GM12873 (cell line): ENCODE measurements around the gene PPAN.

Experiments
- TF ChIP-seq, protein P1 (sequence below): IDR thresholded peaks from 2 replicates; pipeline ENCODE4 v1.5.1; 2012; ENCODE audit warnings: low read depth, mild to moderate bottlenecking, moderate library complexity, low read length, control low read depth; ENCODE audit not compliant: insufficient read depth; ENCODE audit errors: missing control alignments

Gene PPAN

GRCh38 chr19:10106100-10106936, at the start of gene PPAN:
TSS of gene PPAN (plus strand) at chr19:10106362. CDS start at chr19:10106395, 33 bp downstream.
- TF ChIP-seq, protein P1, sequence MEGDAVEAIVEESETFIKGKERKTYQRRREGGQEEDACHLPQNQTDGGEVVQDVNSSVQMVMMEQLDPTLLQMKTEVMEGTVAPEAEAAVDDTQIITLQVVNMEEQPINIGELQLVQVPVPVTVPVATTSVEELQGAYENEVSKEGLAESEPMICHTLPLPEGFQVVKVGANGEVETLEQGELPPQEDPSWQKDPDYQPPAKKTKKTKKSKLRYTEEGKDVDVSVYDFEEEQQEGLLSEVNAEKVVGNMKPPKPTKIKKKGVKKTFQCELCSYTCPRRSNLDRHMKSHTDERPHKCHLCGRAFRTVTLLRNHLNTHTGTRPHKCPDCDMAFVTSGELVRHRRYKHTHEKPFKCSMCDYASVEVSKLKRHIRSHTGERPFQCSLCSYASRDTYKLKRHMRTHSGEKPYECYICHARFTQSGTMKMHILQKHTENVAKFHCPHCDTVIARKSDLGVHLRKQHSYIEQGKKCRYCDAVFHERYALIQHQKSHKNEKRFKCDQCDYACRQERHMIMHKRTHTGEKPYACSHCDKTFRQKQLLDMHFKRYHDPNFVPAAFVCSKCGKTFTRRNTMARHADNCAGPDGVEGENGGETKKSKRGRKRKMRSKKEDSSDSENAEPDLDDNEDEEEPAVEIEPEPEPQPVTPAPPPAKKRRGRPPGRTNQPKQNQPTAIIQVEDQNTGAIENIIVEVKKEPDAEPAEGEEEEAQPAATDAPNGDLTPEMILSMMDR, result no peak

DNA sequence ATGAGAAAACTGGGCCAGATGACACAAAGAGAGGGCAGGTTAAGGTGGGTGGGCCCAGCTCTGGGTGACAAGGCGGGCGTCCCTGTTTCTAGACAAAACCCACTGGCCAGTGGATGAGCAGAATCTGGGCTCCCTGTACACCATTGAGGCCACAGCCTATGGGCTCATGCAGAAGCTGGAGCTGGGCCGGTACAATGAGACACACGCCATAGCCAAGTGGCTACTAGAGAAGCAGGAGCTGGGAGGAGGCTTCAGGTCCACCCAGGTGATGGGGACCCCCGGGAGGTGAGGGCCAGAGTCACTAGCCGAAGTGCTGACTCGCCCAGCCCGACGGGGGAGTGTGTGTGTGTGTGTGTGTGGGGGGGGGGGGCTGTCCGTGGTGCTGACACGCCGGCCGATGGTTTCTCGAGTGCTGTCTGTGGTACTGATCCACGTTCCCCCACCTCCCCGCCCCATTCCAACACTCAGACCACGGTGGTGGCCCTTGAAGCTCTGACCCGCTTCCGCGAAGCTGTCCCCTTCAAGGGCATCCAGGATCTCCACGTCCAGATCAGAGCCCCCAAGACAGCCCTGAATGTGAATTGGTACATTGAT, 44.3 kb upstream of the PPAN start:
- TF ChIP-seq, protein P1, result no peak

DNA sequence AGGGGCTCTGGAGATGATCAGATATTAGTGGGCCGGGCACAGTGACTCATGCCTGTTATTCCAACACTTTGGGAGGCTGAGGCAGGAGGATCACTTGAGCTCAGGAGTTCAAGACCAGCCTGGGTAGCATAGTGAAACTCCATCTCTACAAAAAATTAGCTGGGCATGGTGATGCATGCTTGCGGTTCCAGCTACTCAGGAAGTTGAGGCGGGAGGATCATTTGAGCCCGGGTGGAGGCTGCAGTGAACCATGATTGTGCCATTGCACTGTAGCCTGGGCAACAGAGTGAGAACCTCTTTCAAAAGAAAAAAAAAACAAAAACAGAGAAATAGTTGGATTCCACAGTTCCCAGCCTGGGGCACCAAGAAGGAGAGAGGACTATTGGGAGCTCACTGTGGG, 38.0 kb upstream of the PPAN start:
- TF ChIP-seq, protein P1, result no peak

DNA sequence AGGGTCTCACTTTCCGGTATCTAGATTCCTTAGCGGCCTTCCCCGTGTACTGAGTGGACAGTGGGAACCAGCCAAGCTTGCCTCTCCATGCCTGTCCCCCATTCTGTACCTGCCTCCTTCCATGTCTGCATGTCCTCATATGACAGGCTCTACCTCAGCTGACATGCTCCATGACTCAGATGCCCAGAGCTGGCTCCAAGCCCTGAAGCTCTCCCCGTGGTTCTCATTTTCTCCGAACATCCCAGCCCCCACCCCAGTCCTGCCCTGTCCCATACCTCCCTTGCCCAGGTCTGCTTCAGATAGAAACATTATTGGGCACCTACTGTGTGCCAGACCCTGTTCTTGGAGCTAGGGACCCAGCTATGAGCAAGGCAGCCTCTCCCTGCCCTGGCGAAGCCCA, 37.1 kb upstream of the PPAN start:
- TF ChIP-seq, protein P1, result no peak

- TF ChIP-seq, protein P1, result no peak
Observed at GRCh38 chr19:10070730-10071446, 35.3 kb upstream of the PPAN start.

DNA sequence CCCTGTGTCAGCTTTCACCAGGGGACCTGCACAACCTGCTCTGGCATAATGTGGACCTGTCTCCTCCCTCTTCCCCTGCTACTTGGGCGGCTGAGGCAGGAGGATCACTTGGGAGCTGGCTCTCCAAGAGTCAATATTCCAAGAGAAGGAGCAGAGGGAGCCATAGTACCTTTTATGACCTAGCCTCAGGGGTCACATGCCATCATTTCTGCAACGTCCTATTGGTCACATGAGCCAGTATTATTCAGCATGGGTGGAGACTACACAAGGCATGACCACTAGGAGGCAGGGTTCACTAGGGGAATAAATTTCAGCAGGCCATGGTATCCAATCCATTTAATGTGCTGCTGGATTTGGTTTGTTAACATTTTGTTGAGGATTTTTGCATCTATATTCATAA, 32.0 kb upstream of the PPAN start:
- TF ChIP-seq, protein P1, result peak; percentile 59

GRCh38 chr19:10076535-10076934, 29.6 kb upstream of the PPAN start:
- TF ChIP-seq, protein P1, result no peak
